Cerebellar nuclear complex (tissue), 1 donor: ENCODE measurements around the gene KCNIP1.

Experiments used
- DNase-seq, 2 experiments: peaks; one replicate each; lab custom pipeline; 2025; lab: John Stamatoyannopoulos, UW

Gene KCNIP1

GRCh38 chr5:170642066-170642735 is 138.4 kb downstream of the KCNIP1 start:
- DNase-seq, result no peak

GRCh38 chr5:170642776-170643436 is 139.1 kb downstream of the KCNIP1 start:
- DNase-seq, result peak in 1 of 2 experiments; percentile 8

- DNase-seq, result no peak
Measured at GRCh38 chr5:170643591-170643990, 139.8 kb downstream of the KCNIP1 start.

GRCh38 chr5:170644501-170644900 is 140.7 kb downstream of the KCNIP1 start:
- DNase-seq, result no peak

GRCh38 chr5:170648541-170648940 is 144.7 kb downstream of the KCNIP1 start:
- DNase-seq, result no peak

- DNase-seq, result no peak
Measured at GRCh38 chr5:170650850-170651249, 147.0 kb downstream of the KCNIP1 start.

- no peak for DNase-seq
Measured at GRCh38 chr5:170651604-170652277, 147.9 kb downstream of the KCNIP1 start.

GRCh38 chr5:170655476-170655875 is 151.7 kb downstream of the KCNIP1 start:
- DNase-seq, result no peak

GRCh38 chr5:170655920-170656319 is 152.1 kb downstream of the KCNIP1 start:
- DNase-seq, result no peak

- no peak for DNase-seq
Measured at GRCh38 chr5:170656346-170656745, 152.5 kb downstream of the KCNIP1 start.

GRCh38 chr5:170660531-170660930 is 156.7 kb downstream of the KCNIP1 start:
- no peak for DNase-seq

GRCh38 chr5:170662966-170663365 is 159.1 kb downstream of the KCNIP1 start:
- DNase-seq, result no peak

GRCh38 chr5:170678811-170679210 is 175.0 kb downstream of the KCNIP1 start:
- DNase-seq, result no peak

GRCh38 chr5:170681013-170681433 is 177.2 kb downstream of the KCNIP1 start:
- DNase-seq, result no peak

- no peak for DNase-seq
Measured at GRCh38 chr5:170691657-170692056, 187.8 kb downstream of the KCNIP1 start.

GRCh38 chr5:170693701-170694100 is 189.9 kb downstream of the KCNIP1 start:
- no peak for DNase-seq

GRCh38 chr5:170694911-170695310 is 191.1 kb downstream of the KCNIP1 start:
- DNase-seq, result no peak

GRCh38 chr5:170697031-170697430 is 193.2 kb downstream of the KCNIP1 start:
- DNase-seq, result no peak

GRCh38 chr5:170700503-170700902 is 196.7 kb downstream of the KCNIP1 start:
- no peak for DNase-seq

- no peak for DNase-seq
Measured at GRCh38 chr5:170701334-170701733, 197.5 kb downstream of the KCNIP1 start.

GRCh38 chr5:170704417-170705192 is 200.8 kb downstream of the KCNIP1 start:
- DNase-seq, result no peak

GRCh38 chr5:170709640-170710039 is 205.8 kb downstream of the KCNIP1 start:
- no peak for DNase-seq
